Measurements from ENCODE around the gene LTO1. TPM values are rescaled to one million over a fixed set of nuclear protein-coding genes. Genes with fewer than 3 reads are reported as not detected.

Gene LTO1
- total RNA-seq, 1 donor from 2014 or later = 28.5 TPM

DNA sequence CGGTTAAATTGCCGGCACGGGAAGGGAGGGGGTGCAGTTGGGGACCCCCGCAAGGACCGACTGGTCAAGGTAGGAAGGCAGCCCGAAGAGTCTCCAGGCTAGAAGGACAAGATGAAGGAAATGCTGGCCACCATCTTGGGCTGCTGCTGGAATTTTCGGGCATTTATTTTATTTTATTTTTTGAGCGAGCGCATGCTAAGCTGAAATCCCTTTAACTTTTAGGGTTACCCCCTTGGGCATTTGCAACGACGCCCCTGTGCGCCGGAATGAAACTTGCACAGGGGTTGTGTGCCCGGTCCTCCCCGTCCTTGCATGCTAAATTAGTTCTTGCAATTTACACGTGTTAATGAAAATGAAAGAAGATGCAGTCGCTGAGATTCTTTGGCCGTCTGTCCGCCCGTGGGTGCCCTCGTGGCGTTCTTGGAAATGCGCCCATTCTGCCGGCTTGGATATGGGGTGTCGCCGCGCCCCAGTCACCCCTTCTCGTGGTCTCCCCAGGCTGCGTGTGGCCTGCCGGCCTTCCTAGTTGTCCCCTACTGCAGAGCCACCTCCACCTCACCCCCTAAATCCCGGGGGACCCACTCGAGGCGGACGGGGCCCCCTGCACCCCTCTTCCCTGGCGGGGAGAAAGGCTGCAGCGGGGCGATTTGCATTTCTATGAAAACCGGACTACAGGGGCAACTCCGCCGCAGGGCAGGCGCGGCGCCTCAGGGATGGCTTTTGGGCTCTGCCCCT, 34.7 kb downstream of the LTO1 start:
- Mint-ChIP-seq H3K4me1 (ENCODE audit: low read depth) (peaks cover 25% of the 10 kb centered on the region), H3K9me3 (ENCODE audit: low read depth) (no peaks in the 10 kb centered on the region), H3K27ac (peak overlapping the region; percentile 95), H3K36me3 (ENCODE audit: insufficient read depth) (peaks cover 5% of the 10 kb centered on the region), H3K27me3 (no peaks in the 10 kb centered on the region), H3K4me3 (ENCODE audit: low read depth) (peak overlapping the region; percentile 96)
- DNase-seq (ENCODE audit: low spot score, unreplicated experiment) = no peak
- TF ChIP-seq, protein P1, sequence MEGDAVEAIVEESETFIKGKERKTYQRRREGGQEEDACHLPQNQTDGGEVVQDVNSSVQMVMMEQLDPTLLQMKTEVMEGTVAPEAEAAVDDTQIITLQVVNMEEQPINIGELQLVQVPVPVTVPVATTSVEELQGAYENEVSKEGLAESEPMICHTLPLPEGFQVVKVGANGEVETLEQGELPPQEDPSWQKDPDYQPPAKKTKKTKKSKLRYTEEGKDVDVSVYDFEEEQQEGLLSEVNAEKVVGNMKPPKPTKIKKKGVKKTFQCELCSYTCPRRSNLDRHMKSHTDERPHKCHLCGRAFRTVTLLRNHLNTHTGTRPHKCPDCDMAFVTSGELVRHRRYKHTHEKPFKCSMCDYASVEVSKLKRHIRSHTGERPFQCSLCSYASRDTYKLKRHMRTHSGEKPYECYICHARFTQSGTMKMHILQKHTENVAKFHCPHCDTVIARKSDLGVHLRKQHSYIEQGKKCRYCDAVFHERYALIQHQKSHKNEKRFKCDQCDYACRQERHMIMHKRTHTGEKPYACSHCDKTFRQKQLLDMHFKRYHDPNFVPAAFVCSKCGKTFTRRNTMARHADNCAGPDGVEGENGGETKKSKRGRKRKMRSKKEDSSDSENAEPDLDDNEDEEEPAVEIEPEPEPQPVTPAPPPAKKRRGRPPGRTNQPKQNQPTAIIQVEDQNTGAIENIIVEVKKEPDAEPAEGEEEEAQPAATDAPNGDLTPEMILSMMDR (IDR thresholded peaks at IDR 0.05; ENCODE audit: unreplicated experiment) = no peak

DNA sequence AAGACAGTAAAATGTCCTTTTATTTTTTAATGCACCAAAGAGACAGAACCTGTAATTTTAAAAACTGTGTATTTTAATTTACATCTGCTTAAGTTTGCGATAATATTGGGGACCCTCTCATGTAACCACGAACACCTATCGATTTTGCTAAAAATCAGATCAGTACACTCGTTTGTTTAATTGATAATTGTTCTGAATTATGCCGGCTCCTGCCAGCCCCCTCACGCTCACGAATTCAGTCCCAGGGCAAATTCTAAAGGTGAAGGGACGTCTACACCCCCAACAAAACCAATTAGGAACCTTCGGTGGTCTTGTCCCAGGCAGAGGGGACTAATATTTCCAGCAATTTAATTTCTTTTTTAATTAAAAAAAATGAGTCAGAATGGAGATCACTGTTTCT, 35.3 kb downstream of the LTO1 start:
- DNase-seq (ENCODE audit: low spot score, unreplicated experiment) = no peak
- peak overlapping the region; percentile 76 for H3K27ac Mint-ChIP-seq
- H3K27me3 Mint-ChIP-seq = peaks cover under 1% of the 10 kb centered on the region

DNA sequence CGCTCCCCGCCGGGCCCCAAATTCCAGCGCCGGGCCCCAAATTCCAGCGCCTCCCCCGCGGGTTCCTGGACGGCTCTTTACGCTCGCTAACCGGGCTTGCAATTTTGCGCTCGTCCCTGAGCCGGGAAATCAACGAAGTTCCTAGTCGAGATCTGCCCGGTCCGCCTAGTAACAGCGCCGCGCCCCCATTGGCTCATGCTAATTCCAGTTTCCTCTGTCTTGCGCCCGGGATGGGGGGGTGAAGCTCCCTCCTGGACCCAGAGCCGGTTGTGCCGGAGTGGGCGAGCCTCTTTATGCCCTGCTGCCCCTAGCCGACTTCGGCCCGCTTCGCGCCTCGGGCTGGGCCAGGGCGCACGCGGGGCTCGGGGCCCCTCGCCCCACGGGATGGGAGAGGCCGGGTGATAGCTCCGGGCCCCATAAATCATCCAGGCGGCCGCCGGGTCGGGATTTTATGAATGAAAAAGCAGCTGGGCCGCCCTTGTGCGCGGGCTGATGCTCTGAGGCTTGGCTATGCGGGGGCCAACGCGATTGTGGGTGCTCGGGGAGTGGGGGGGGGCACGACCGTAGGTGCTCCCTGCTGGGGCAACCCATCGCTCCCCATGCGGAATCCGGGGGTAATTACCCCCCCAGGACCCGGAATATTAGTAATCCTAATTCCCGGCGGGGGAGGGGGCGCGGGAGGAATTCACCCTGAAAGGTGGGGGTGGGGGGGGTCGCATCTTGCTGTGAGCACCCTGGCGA, 36.0 kb downstream of the LTO1 start:
- Mint-ChIP-seq H3K4me1 (ENCODE audit: low read depth) (peaks cover 26% of the 10 kb centered on the region), H3K27ac (peak overlapping the region; percentile 97), H3K27me3 (peaks cover 3% of the 10 kb centered on the region), H3K9me3 (ENCODE audit: low read depth) (no peaks in the 10 kb centered on the region), H3K4me3 (ENCODE audit: low read depth) (peak overlapping the region; percentile 96), H3K36me3 (ENCODE audit: insufficient read depth) (peaks cover 3% of the 10 kb centered on the region)
- TF ChIP-seq, protein P1 (IDR thresholded peaks at IDR 0.05; ENCODE audit: unreplicated experiment) = no peak
- peak; percentile 93 for DNase-seq (ENCODE audit: low spot score, unreplicated experiment)

More for the DNA sequence above, 35.3 kb downstream of the LTO1 start:
- Mint-ChIP-seq H3K9me3 (ENCODE audit: low read depth) (no peaks in the 10 kb centered on the region), H3K4me1 (ENCODE audit: low read depth) (peaks cover 24% of the 10 kb centered on the region), H3K36me3 (ENCODE audit: insufficient read depth) (peaks cover 4% of the 10 kb centered on the region), H3K4me3 (ENCODE audit: low read depth) (peak overlapping the region; percentile 96)
- TF ChIP-seq, protein P1 (IDR thresholded peaks at IDR 0.05; ENCODE audit: unreplicated experiment) = no peak

DNA sequence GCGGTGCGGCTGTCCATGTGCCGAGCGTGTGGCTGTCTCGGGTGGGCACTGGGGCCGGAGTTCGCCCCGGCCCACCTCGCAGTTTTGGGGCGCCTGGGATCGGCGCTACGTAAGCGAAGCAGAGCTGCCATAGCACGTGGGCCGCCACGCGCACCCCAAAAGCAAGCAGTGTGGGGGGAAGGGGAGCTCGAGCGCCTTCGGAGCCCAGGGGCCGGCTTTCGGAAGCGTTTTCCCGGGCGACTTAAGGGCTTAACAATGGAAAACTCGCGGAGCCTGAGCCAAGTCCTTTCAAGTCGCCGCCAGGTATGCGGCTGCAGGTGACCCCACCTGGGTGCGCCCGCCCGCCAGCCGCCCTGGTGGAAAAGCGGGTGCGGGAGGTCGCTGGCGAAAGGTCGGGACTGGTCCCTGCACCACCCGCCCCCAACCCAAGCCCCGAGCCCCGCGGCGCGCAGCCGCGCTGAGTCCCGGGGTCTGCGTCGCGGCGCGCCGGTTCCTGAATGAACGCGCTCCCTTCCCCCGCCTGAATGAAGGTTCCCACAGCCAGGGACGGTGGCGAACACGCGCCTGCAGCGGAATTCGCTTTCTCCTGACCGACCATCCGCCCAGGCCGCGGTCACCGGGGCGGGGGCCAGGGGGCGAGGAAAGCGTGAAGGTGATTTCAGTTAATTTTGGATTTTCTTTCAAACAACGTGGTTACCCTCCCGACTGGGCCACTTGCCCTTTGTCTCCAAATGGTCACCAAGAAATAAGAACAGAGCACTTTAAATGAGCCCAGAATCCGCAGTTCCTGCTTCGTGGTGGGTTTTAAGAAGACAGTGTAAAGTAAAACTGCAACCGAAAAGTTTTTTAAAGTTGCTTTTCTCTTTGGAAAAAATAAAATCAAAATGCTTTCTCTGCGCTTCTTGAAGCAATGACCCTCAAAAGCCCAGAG, 36.9 kb downstream of the LTO1 start:
- H3K9me3 Mint-ChIP-seq (ENCODE audit: low read depth) = no peaks in the 10 kb centered on the region

More for the DNA sequence above, 36.9 kb downstream of the LTO1 start:
- H3K27me3 Mint-ChIP-seq = peaks cover 5% of the 10 kb centered on the region
- peak overlapping the region; percentile 77 for H3K4me3 Mint-ChIP-seq (ENCODE audit: low read depth)
- no peaks in the 10 kb centered on the region for H3K36me3 Mint-ChIP-seq (ENCODE audit: insufficient read depth)
- H3K4me1 Mint-ChIP-seq (ENCODE audit: low read depth) = peaks cover 23% of the 10 kb centered on the region
- peak overlapping the region; percentile 99 for H3K27ac Mint-ChIP-seq
- TF ChIP-seq, protein P1 (IDR thresholded peaks at IDR 0.05; ENCODE audit: unreplicated experiment) = no peak
- DNase-seq (ENCODE audit: low spot score, unreplicated experiment) = peak; percentile 77

Measured in progenitor cell of endocrine pancreas (in vitro differentiated cells).